Measurements from ENCODE around the gene TPP1.

TPP1 gene

GRCh38 chr11:6632116-6633073 lies 13.2 kb upstream of the TPP1 start:
- Histone ChIP-seq H3K27ac (ENCODE audit: low read depth, low read length) (no peak overlapping the region), H3K4me3 (ENCODE audit: low read depth, low read length) (no peak overlapping the region), H3K4ac (ENCODE audit: low read depth, low read length) (no peak overlapping the region), H3K79me2 (ENCODE audit: control insufficient read depth, insufficient read depth, low read length, poor library complexity) (no peaks in the 10 kb centered on the region), H3K4me1 (ENCODE audit: control insufficient read depth in 1 of 2, insufficient read depth in 2 of 2, low read length in 2 of 2) (peaks cover 6 to 16% of the 10 kb centered on the region in 2 experiments), H3K36me3 (ENCODE audit: control insufficient read depth in 1 of 2, insufficient read depth in 2 of 2, low read length in 2 of 2) (peaks cover 2 to 3% of the 10 kb centered on the region in 2 experiments), H2BK120ac (ENCODE audit: insufficient read depth, low read length, poor library complexity) (no peak overlapping the region), H3K14ac (ENCODE audit: low read length) (no peak overlapping the region), H3K79me1 (ENCODE audit: low read length) (no peaks in the 10 kb centered on the region), H3K23ac (ENCODE audit: low read length) (no peak overlapping the region), H2AK5ac (ENCODE audit: low read length) (no peak overlapping the region), H2BK12ac (ENCODE audit: low read length) (no peak overlapping the region), H3K18ac (ENCODE audit: low read length) (no peak overlapping the region), H3K9ac (ENCODE audit: low read length) (no peak overlapping the region), H3K27me3 (ENCODE audit: insufficient read depth, low read length) (peaks cover 29% of the 10 kb centered on the region), H3K9me3 (ENCODE audit: insufficient read depth, low read depth, low read length) (peaks cover 18% of the 10 kb centered on the region), H4K12ac (ENCODE audit: low read depth, low read length) (no peak overlapping the region), H2AFZ (ENCODE audit: insufficient read depth, low read length, poor library complexity) (no peak overlapping the region), H4K8ac (ENCODE audit: low read depth, low read length) (no peak overlapping the region), H2BK5ac (ENCODE audit: low read depth, low read length, poor library complexity) (no peak overlapping the region), H4K91ac (ENCODE audit: low read depth, low read length) (no peak overlapping the region), H3K4me2 (ENCODE audit: low read length) (no peak overlapping the region)
- DNase-seq: no peak
- no CpG with 5 or more reads among the region's 29 CpGs for WGBS (ENCODE audit: extremely low coverage, insufficient coverage, insufficient read length)

GRCh38 chr11:6631361-6631890 lies 12.2 kb upstream of the TPP1 start:
- Histone ChIP-seq H2AFZ (ENCODE audit: insufficient read depth, low read length, poor library complexity) (no peak overlapping the region), H4K12ac (ENCODE audit: low read depth, low read length) (no peak overlapping the region), H2BK120ac (ENCODE audit: insufficient read depth, low read length, poor library complexity) (no peak overlapping the region), H3K36me3 (ENCODE audit: control insufficient read depth in 1 of 2, insufficient read depth in 2 of 2, low read length in 2 of 2) (peaks cover 2 to 3% of the 10 kb centered on the region in 2 experiments), H3K4me3 (ENCODE audit: low read depth, low read length) (no peak overlapping the region), H3K79me2 (ENCODE audit: control insufficient read depth, insufficient read depth, low read length, poor library complexity) (no peaks in the 10 kb centered on the region), H3K9ac (ENCODE audit: low read length) (no peak overlapping the region), H3K18ac (ENCODE audit: low read length) (no peak overlapping the region), H3K9me3 (ENCODE audit: insufficient read depth, low read depth, low read length) (peaks cover 23% of the 10 kb centered on the region), H2AK5ac (ENCODE audit: low read length) (no peak overlapping the region), H3K23ac (ENCODE audit: low read length) (no peak overlapping the region), H3K27me3 (ENCODE audit: insufficient read depth, low read length) (peaks cover 29% of the 10 kb centered on the region), H3K4me2 (ENCODE audit: low read length) (no peak overlapping the region), H3K4ac (ENCODE audit: low read depth, low read length) (no peak overlapping the region), H3K14ac (ENCODE audit: low read length) (no peak overlapping the region), H4K8ac (ENCODE audit: low read depth, low read length) (no peak overlapping the region), H2BK12ac (ENCODE audit: low read length) (no peak overlapping the region), H3K27ac (ENCODE audit: low read depth, low read length) (no peak overlapping the region), H3K79me1 (ENCODE audit: low read length) (no peaks in the 10 kb centered on the region), H4K91ac (ENCODE audit: low read depth, low read length) (no peak overlapping the region), H2BK5ac (ENCODE audit: low read depth, low read length, poor library complexity) (no peak overlapping the region), H3K4me1 (ENCODE audit: control insufficient read depth in 1 of 2, insufficient read depth in 2 of 2, low read length in 2 of 2) (peaks cover 6 to 16% of the 10 kb centered on the region in 2 experiments)
- DNase-seq: no peak
- no CpG with 5 or more reads among the region's 11 CpGs for WGBS (ENCODE audit: extremely low coverage, insufficient coverage, insufficient read length)

GRCh38 chr11:6630632-6631291 lies 11.5 kb upstream of the TPP1 start:
- peaks cover 6 to 16% of the 10 kb centered on the region in 2 experiments for H3K4me1 ChIP-seq (ENCODE audit: control insufficient read depth in 1 of 2, insufficient read depth in 2 of 2, low read length in 2 of 2)
- H3K4me2 ChIP-seq (ENCODE audit: low read length): peak overlapping the region; percentile 73
- no peak for DNase-seq
- H2BK12ac ChIP-seq (ENCODE audit: low read length): no peak overlapping the region
- no peak overlapping the region for H2AK5ac ChIP-seq (ENCODE audit: low read length)
- H3K9me3 ChIP-seq (ENCODE audit: insufficient read depth, low read depth, low read length): peaks cover 23% of the 10 kb centered on the region
- H3K79me1 ChIP-seq (ENCODE audit: low read length): no peaks in the 10 kb centered on the region
- H3K36me3 ChIP-seq (ENCODE audit: control insufficient read depth in 1 of 2, insufficient read depth in 2 of 2, low read length in 2 of 2): peaks cover 2 to 3% of the 10 kb centered on the region in 2 experiments
- H3K27me3 ChIP-seq (ENCODE audit: insufficient read depth, low read length): peaks cover 29% of the 10 kb centered on the region
- H3K23ac ChIP-seq (ENCODE audit: low read length): no peak overlapping the region
- H3K4me3 ChIP-seq (ENCODE audit: low read depth, low read length): no peak overlapping the region
- H3K14ac ChIP-seq (ENCODE audit: low read length): no peak overlapping the region
- H2AFZ ChIP-seq (ENCODE audit: insufficient read depth, low read length, poor library complexity): no peak overlapping the region
- H3K4ac ChIP-seq (ENCODE audit: low read depth, low read length): no peak overlapping the region
- no peak overlapping the region for H4K91ac ChIP-seq (ENCODE audit: low read depth, low read length)
- H3K27ac ChIP-seq (ENCODE audit: low read depth, low read length): no peak overlapping the region
- no peak overlapping the region for H3K18ac ChIP-seq (ENCODE audit: low read length)
- H3K9ac ChIP-seq (ENCODE audit: low read length): no peak overlapping the region
- no CpG with 5 or more reads among the region's 28 CpGs for WGBS (ENCODE audit: extremely low coverage, insufficient coverage, insufficient read length)
- H2BK5ac ChIP-seq (ENCODE audit: low read depth, low read length, poor library complexity): no peak overlapping the region
- no peak overlapping the region for H4K8ac ChIP-seq (ENCODE audit: low read depth, low read length)
- no peaks in the 10 kb centered on the region for H3K79me2 ChIP-seq (ENCODE audit: control insufficient read depth, insufficient read depth, low read length, poor library complexity)
- H4K12ac ChIP-seq (ENCODE audit: low read depth, low read length): no peak overlapping the region
- H2BK120ac ChIP-seq (ENCODE audit: insufficient read depth, low read length, poor library complexity): no peak overlapping the region

- H3K79me2 ChIP-seq (ENCODE audit: control insufficient read depth, insufficient read depth, low read length, poor library complexity): no peaks in the 10 kb centered on the region
- no peak overlapping the region for H2BK120ac ChIP-seq (ENCODE audit: insufficient read depth, low read length, poor library complexity)
- no peak overlapping the region for H4K91ac ChIP-seq (ENCODE audit: low read depth, low read length)
- no peak overlapping the region for H3K23ac ChIP-seq (ENCODE audit: low read length)
- no peak overlapping the region for H2BK5ac ChIP-seq (ENCODE audit: low read depth, low read length, poor library complexity)
- H2AFZ ChIP-seq (ENCODE audit: insufficient read depth, low read length, poor library complexity): no peak overlapping the region
- H3K4me3 ChIP-seq (ENCODE audit: low read depth, low read length): peak overlapping the region; percentile 34
- H3K14ac ChIP-seq (ENCODE audit: low read length): no peak overlapping the region
- peaks cover 6 to 10% of the 10 kb centered on the region in 2 experiments for H3K4me1 ChIP-seq (ENCODE audit: control insufficient read depth in 1 of 2, insufficient read depth in 2 of 2, low read length in 2 of 2)
- H2AK5ac ChIP-seq (ENCODE audit: low read length): no peak overlapping the region
- H3K36me3 ChIP-seq (ENCODE audit: control insufficient read depth in 1 of 2, insufficient read depth in 2 of 2, low read length in 2 of 2): peaks cover 2 to 3% of the 10 kb centered on the region in 2 experiments
- no peak overlapping the region for H3K27ac ChIP-seq (ENCODE audit: low read depth, low read length)
- no peaks in the 10 kb centered on the region for H3K79me1 ChIP-seq (ENCODE audit: low read length)
- no peak overlapping the region for H2BK12ac ChIP-seq (ENCODE audit: low read length)
- no peak overlapping the region for H3K4ac ChIP-seq (ENCODE audit: low read depth, low read length)
- WGBS (ENCODE audit: extremely low coverage, insufficient coverage, insufficient read length): no CpG with 5 or more reads among the region's 102 CpGs
- no peak overlapping the region for H3K18ac ChIP-seq (ENCODE audit: low read length)
- peak in 1 of 2 donors; percentile 8 for DNase-seq
- peak overlapping the region; percentile 73 for H3K4me2 ChIP-seq (ENCODE audit: low read length)
- H3K27me3 ChIP-seq (ENCODE audit: insufficient read depth, low read length): peaks cover 29% of the 10 kb centered on the region
- no peak overlapping the region for H4K12ac ChIP-seq (ENCODE audit: low read depth, low read length)
- H3K9me3 ChIP-seq (ENCODE audit: insufficient read depth, low read depth, low read length): peaks cover 23% of the 10 kb centered on the region
- no peak overlapping the region for H3K9ac ChIP-seq (ENCODE audit: low read length)
- no peak overlapping the region for H4K8ac ChIP-seq (ENCODE audit: low read depth, low read length)
Measured at GRCh38 chr11:6629892-6630631, 10.8 kb upstream of the TPP1 start.

Measured in trophoblast cell (in vitro differentiated cells and primary cell).